ENCODE measurements around the gene KCNQ4.

KCNQ4 gene

DNA sequence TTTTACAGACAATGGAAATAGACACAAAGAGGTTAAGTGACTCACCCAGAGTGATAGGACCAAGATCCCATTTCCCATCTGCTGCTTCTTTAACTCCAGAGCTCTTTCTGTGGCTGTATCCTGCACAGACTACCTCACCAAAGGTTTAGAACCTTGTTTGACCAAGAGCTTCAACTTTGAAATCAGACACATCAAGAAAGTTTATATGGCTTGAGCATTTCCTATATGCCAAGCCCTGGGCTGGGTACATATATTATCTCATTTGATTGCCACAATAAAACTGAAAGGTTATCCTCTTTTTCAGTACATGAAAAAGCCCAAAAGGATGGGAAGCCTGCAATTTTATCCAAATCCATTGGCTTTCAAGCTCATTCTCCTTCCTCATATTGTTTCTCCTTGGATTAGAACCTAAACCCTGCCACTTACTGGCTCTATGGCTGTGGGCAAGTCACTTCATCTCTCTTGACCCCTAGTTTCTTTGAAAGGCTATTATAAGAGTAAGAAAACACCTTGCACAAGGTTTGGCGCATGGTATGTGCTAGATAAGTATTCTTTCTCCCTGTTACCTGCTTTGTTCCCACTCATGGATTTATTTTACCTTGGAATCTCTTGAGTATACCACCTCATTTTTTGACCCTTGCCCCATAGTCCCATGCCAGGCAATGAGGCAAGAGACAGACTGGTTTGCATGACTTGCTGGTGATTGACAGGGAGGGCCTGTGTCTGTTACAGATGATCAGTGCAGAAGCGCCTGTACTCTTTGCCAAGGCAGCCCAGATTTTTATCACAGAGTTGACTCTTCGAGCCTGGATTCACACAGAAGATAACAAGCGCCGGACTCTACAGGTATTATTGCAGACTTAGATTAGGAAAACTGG is 34.5 kb upstream of the KCNQ4 start:
- H3K4me3 ChIP-seq (ENCODE audit: low read depth, low read length): no peak overlapping the region
- TF ChIP-seq, protein P1, sequence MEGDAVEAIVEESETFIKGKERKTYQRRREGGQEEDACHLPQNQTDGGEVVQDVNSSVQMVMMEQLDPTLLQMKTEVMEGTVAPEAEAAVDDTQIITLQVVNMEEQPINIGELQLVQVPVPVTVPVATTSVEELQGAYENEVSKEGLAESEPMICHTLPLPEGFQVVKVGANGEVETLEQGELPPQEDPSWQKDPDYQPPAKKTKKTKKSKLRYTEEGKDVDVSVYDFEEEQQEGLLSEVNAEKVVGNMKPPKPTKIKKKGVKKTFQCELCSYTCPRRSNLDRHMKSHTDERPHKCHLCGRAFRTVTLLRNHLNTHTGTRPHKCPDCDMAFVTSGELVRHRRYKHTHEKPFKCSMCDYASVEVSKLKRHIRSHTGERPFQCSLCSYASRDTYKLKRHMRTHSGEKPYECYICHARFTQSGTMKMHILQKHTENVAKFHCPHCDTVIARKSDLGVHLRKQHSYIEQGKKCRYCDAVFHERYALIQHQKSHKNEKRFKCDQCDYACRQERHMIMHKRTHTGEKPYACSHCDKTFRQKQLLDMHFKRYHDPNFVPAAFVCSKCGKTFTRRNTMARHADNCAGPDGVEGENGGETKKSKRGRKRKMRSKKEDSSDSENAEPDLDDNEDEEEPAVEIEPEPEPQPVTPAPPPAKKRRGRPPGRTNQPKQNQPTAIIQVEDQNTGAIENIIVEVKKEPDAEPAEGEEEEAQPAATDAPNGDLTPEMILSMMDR (IDR thresholded peaks at IDR 0.05; ENCODE audit: borderline replicate concordance, insufficient read depth, low read depth, low read length): no peak

DNA sequence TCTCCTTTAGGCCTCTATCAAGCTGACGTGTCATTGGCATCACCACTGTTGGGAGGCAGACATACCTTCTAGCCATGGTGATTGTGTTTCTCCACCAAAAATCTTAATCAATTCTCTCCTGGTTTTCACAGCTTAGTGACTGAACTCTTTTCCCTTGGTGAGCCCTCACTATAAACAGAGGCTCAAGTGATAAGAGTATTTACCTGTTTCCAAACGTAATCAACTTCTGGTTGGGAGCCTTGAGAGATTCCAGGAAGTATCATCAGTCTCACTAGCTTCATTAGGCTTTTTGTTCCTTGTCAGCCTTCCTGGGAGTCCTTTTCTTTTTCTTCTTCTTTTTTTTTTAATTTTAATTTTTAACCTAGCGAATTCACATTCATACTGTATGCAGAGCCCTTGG is 33.8 kb upstream of the KCNQ4 start:
- TF ChIP-seq, protein P1 (IDR thresholded peaks at IDR 0.05; ENCODE audit: borderline replicate concordance, insufficient read depth, low read depth, low read length): no peak
- no peak overlapping the region for H3K4me3 ChIP-seq (ENCODE audit: low read depth, low read length)

DNA sequence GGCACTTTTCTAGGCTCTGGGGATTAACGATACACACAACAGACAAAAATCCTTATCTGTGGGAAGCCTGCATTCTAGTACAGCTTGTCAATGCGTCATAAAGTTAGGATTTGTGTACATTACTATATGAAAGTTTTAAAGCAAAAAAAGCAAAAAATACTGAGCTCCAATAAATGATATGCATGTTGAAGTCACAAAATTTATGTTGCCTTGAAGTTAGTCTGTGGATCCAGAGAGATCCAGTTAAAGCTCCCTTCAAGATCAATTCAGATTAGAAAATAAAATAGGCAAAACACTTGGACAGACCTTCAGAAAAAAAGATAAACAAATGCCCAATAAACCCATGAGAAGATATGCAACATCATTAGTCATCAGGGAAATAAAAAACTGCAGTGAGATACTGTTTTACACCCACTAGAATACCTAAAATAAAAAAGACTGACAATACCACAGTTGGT is 33.1 kb upstream of the KCNQ4 start:
- H3K4me3 ChIP-seq (ENCODE audit: low read depth, low read length): no peak overlapping the region
- TF ChIP-seq, protein P1 (IDR thresholded peaks at IDR 0.05; ENCODE audit: borderline replicate concordance, insufficient read depth, low read depth, low read length): no peak

DNA sequence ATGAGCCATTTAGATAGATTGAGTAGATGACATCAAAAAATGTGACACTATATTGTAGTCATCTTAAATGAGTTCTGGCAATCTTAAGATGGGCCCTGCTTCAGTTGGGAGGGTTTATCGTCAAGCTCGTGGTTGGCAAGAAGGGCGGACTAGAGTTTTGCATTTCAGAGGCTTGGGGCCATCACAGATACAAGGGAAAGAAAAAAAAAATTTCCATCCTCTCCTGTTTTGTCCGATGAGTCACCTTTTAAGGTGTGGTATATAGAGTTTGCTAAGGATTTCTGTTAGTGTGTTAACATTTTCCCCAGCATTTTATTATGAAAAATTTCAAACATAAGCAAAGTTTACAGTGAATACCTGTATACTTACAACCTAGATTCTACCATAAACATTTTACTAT is 31.8 kb upstream of the KCNQ4 start:
- TF ChIP-seq, protein P1 (IDR thresholded peaks at IDR 0.05; ENCODE audit: borderline replicate concordance, insufficient read depth, low read depth, low read length): no peak
- no peak overlapping the region for H3K4me3 ChIP-seq (ENCODE audit: low read depth, low read length)

DNA sequence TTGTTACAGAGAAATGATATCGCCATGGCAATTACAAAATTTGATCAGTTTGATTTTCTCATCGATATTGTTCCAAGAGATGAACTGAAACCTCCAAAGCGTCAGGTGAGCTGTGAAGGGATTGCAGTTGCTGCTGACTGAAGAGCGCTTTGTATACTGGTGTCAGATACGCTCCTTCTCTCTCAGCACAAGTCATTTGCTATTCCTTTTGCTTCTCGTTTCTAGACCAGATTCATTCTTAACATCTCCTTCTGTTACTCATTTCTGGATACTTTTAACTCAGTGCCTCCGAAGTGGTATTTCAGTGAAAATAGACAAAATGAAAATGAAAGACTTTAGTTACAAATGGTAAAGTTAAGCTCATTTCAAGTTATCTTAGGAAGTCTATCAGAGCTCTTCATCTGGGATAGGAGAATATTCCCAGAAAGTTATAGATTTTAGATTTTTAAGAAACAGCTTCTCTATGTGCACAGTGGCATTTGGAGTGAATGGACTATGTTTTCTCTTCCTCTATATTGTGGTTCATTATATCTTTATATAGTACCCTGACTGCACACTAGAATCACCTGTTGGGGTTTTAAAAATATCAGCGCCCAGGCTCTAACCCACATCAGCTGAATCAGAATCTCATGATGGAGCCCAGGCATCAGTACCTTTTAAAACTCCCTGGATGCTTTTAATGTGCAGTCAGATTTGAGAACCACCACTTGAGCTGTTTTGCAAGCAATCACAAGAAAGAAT is 30.3 kb upstream of the KCNQ4 start:
- H3K4me3 ChIP-seq (ENCODE audit: low read depth, low read length): no peak overlapping the region
- TF ChIP-seq, protein P1 (IDR thresholded peaks at IDR 0.05; ENCODE audit: borderline replicate concordance, insufficient read depth, low read depth, low read length): no peak

DNA sequence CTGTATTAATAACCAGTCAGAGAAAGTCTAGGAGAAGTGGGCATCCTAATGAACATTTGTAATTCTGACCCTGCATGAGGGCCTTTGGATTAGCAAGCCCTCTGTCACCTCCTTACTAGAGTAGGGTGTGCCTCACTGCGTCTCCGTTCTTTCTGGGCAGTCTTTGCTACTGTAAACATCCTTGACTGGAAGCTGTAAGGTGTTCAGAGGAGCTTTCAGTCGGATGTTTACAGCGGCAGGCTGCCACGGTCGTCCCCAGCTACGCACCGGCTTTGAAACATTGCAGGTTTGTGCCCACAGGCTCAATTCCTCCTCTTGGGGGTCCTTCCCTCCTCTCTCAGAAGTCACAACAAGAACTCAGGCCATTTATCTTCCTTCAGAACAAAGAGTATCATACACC is 29.4 kb upstream of the KCNQ4 start:
- TF ChIP-seq, protein P1 (IDR thresholded peaks at IDR 0.05; ENCODE audit: borderline replicate concordance, insufficient read depth, low read depth, low read length): no peak
- no peak overlapping the region for H3K4me3 ChIP-seq (ENCODE audit: low read depth, low read length)

All from GM12875 (cell line).